K562 (cell line): ENCODE data around the gene PLPPR1. TPM values are rescaled to one million over a fixed set of nuclear protein-coding genes. Genes with fewer than 3 reads are reported as not detected.

Source experiments
- ATAC-seq: fragments of 200-7000 bp; cut with Tn5 transposase; 3 replicates; pipeline ENCODE4 v1.9.1; 2020; ENCODE audit warnings: moderate library complexity
- BruUV-seq: library from RNA; stranded (reverse); fragments of 400-500 nt; replicated peaks from 2 replicates; lab custom pipeline; 2021; lab: Mats Ljungman, UMichigan
- CTCF ChIA-PET: fragments of 300-600 bp; formaldehyde crosslinking; extraction: SDS; loops from one replicate; lab custom pipeline; 2021; ENCODE audit warnings: low intra/inter-chr PET ratio; lab: Yijun Ruan, JAX
- POLR2A ChIA-PET: fragments of 300-600, 350-650 bp; sonication (Branson Sonifier 250); formaldehyde crosslinking; extraction: SDS; loops from one replicate; lab custom pipeline; 2021; ENCODE audit warnings: antibody characterized with exemption, inconsistent platforms; lab: Yijun Ruan, JAX
- DNase-seq, 4 experiments: peaks; one replicate each; pipeline versions ENCODE4 v3.0.0 to v3.0.0-alpha.2; 2011 to 2018; ENCODE audit warnings: low spot score in 3 of 4, mixed read lengths in 3 of 4; ENCODE audit errors: extremely low read depth in 1 of 4
- FAIRE-seq: peaks from 2 replicates; lab custom pipeline; 2011; peaks lifted over from hg19 to GRCh38; lab: Jason Lieb, UNC
- H2AFZ ChIP-seq: 2 replicates; pipeline ENCODE4 v1.6.0; 2011; ENCODE audit warnings: low read depth, low read length, control low read depth, inconsistent platforms
- H3K27ac ChIP-seq: fragments of 200-600 bp; 3 replicates; pipeline ENCODE4 v1.8.0; 2011; ENCODE audit warnings: low read depth, mild to moderate bottlenecking, control low read depth, inconsistent platforms, low read length, moderate library complexity, mixed read lengths; ENCODE audit errors: extremely low read depth
- H3K27me3 ChIP-seq, 2 experiments: fragments of 300-600 bp in 1 of 2; 2 replicates in 1 of 2; 3 replicates in 1 of 2; pipeline versions ENCODE4 v1.6.0 to v1.8.0; 2011; ENCODE audit warnings: inconsistent platforms in 2 of 2, low read length in 2 of 2, mild to moderate bottlenecking in 1 of 2, mixed read lengths in 1 of 2, moderate library complexity in 1 of 2; ENCODE audit not compliant: control insufficient read depth in 2 of 2, insufficient read depth in 2 of 2
- H3K36me3 ChIP-seq: fragments of 300-600 bp; 3 replicates; pipeline ENCODE4 v1.8.0; 2011; ENCODE audit warnings: mild to moderate bottlenecking, low read length, inconsistent platforms; ENCODE audit not compliant: control insufficient read depth, insufficient read depth
- H3K4me1 ChIP-seq, 2 experiments: fragments of 200-600 bp in 1 of 2; replicated peaks in 1 of 2; 2 replicates in 1 of 2; 3 replicates in 1 of 2; pipeline versions ENCODE4 v1.5.1 to v1.8.0; 2011; ENCODE audit warnings: inconsistent platforms in 2 of 2, low read length in 2 of 2, mild to moderate bottlenecking in 1 of 2, mixed read lengths in 1 of 2, moderate library complexity in 1 of 2; ENCODE audit not compliant: control insufficient read depth in 2 of 2, insufficient read depth in 2 of 2
- H3K4me2 ChIP-seq: 2 replicates; pipeline ENCODE4 v1.6.1; 2011; ENCODE audit warnings: low read length, control low read depth, inconsistent platforms, mixed read lengths; ENCODE audit not compliant: insufficient read depth
- H3K4me3 ChIP-seq: fragments of 200-600 bp; sonication (generic), shearing (Covaris generic); 2 replicates; pipeline ENCODE4 v1.5.1; 2016; ENCODE audit warnings: control low read depth, inconsistent platforms
- H3K79me2 ChIP-seq: fragments of 200-600 bp; 3 replicates; pipeline ENCODE4 v1.8.0; 2011; ENCODE audit warnings: low read length, inconsistent platforms; ENCODE audit not compliant: control insufficient read depth, insufficient read depth
- H3K9ac ChIP-seq, 2 experiments: 2 replicates each; pipeline versions ENCODE4 v1.6.0 to v1.6.1; 2011; ENCODE audit warnings: low read depth in 2 of 2, low read length in 2 of 2, control low read depth in 1 of 2, inconsistent platforms in 1 of 2, mild to moderate bottlenecking in 1 of 2, mixed read lengths in 1 of 2; ENCODE audit not compliant: insufficient read depth in 1 of 2
- H3K9me1 ChIP-seq: one replicate; pipeline ENCODE4 v1.6.0; 2011; ENCODE audit warnings: inconsistent platforms, mild to moderate bottlenecking, low read length, moderate library complexity; ENCODE audit not compliant: control insufficient read depth, insufficient read depth
- H3K9me3 ChIP-seq: replicated peaks from 2 replicates; pipeline ENCODE4 v1.5.1; 2011; ENCODE audit warnings: low read depth, low read length, inconsistent platforms; ENCODE audit not compliant: control insufficient read depth, insufficient read depth
- H4K20me1 ChIP-seq: replicated peaks from 2 replicates; pipeline ENCODE4 v1.6.1; 2011; ENCODE audit warnings: low read length, inconsistent platforms, mixed read lengths; ENCODE audit not compliant: control insufficient read depth, insufficient read depth
- HOXB6 ChIP-seq: fragments of 250-450 bp; sonication (Bioruptor Pico); IDR thresholded peaks from 2 replicates; pipeline ENCODE4 v1.5.1; 2022; ENCODE audit warnings: mild to moderate bottlenecking, borderline replicate concordance
- MEIS2 ChIP-seq: fragments of 450-650 bp; IDR thresholded peaks from 2 replicates; pipeline ENCODE4 v1.6.1; 2014; ENCODE audit warnings: mild to moderate bottlenecking; ENCODE audit not compliant: partially characterized antibody
- MTA2 ChIP-seq: fragments of 450-650 bp; IDR thresholded peaks from 2 replicates; pipeline ENCODE4 v1.6.1; 2016; ENCODE audit warnings: low read depth
- POLR2AphosphoS5 ChIP-seq: IDR thresholded peaks from 2 replicates; pipeline ENCODE4 v1.6.1; 2011; ENCODE audit warnings: mild to moderate bottlenecking, low read depth, low read length, moderate library complexity; ENCODE audit not compliant: control insufficient read depth, insufficient read depth
- ZNF354B ChIP-seq: fragments of 250-450 bp; sonication (Bioruptor Pico); IDR thresholded peaks from 2 replicates; pipeline ENCODE4 v1.4.0; 2020
- ZSCAN32 ChIP-seq: fragments of 450-650 bp; formaldehyde crosslinking; IDR thresholded peaks from 2 replicates; pipeline ENCODE4 v1.4.0; 2020; ENCODE audit warnings: mild to moderate bottlenecking, moderate library complexity
- WGBS: fragments of 100-300 bp; shearing (Covaris generic); methylation state at CpG from one replicate; pipeline ENCODE4 v1.1.6; 2016; ENCODE audit warnings: low coverage, mixed read lengths; ENCODE audit not compliant: insufficient coverage; ENCODE audit errors: missing lambda C conversion rate; 5-methylcytosine and 5-hydroxymethylcytosine counted together
- in situ Hi-C: fragments of 300-500 bp; cut with MboI; formaldehyde crosslinking; loops from 4 replicates; pipeline ENCODE4 v1.15.0; 2018; ENCODE audit warnings: inconsistent platforms, mixed read lengths
- intact Hi-C: fragments of 100-400 bp; cut with micrococcal nuclease; formaldehyde crosslinking; loops from 2 replicates; pipeline ENCODE4 v1.14.2; 2022
- polyA plus RNA-seq, 8 experiments: library from polyadenylated mRNA; depleted of rRNA in 4 of 8; stranded (reverse) in 5 of 8; unstranded in 3 of 8; fragments of >200 nt; fragmentation: Nextera tagmentation in 2 of 8; fragmentation: Illumina TruSeq in 1 of 8; extraction: Ambion mirVana in 2 of 8; extraction: Trizol in 1 of 8; gene quantifications; 2 replicates each; pipeline versions ENCODE4 v1.2.1 to v1.2.3, GENCODE V29; 2011 to 2014; ENCODE audit warnings: inconsistent platforms in 1 of 8, missing spikeins in 1 of 8
- total RNA-seq, 7 experiments: library from RNA; depleted of rRNA in 6 of 7; stranded (reverse); fragments of >200 nt in 6 of 7; fragmentation: Illumina TruSeq in 2 of 7; extraction: Trizol in 2 of 7; gene quantifications; 2 replicates each; pipeline versions ENCODE4 v1.2.1 to v1.2.3, GENCODE V29; 2011 to 2021; ENCODE audit warnings: low replicate concordance in 1 of 7
- TF ChIP-seq, protein P1 (sequence below): sonication (generic); formaldehyde crosslinking; IDR thresholded peaks from 2 replicates; pipeline ENCODE4 v1.4.0; 2020; ENCODE audit warnings: mild to moderate bottlenecking, missing genetic modification reagents

The PLPPR1 gene
- total and polyA plus RNA-seq, 9 of the 15 experiments (the other 6 are each of a cell fraction or from before 2014, with no cell fraction given) = not detected

DNA sequence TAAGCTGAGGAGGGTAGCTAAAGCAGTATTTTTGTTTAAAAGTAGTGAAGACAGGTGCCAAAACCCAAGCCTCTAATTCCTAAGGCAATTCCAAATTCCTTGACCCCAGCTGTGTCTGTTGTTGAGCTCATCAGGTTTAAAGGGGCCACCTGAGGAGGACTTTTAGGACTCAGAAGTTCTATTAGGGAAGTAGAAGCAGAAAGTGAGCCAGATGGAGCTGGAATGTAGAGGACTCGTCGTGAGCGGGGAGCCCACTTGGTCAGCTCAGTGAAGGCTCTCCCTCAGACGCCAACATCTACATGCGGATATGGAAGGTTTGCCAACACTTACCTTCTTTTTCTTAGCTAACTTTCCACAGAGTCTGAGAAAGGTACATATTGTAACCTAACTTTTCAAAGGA, 102.8 kb downstream of the PLPPR1 start:
- no peak for DNase-seq
- TF ChIP-seq MEIS2 (no peak), POLR2AphosphoS5 (no peak), MTA2 (no peak), HOXB6 (CRISPR knock-in tag) (no peak), ZNF354B (CRISPR knock-in tag) (no peak), ZSCAN32 (no peak)
- TF ChIP-seq, protein P1, sequence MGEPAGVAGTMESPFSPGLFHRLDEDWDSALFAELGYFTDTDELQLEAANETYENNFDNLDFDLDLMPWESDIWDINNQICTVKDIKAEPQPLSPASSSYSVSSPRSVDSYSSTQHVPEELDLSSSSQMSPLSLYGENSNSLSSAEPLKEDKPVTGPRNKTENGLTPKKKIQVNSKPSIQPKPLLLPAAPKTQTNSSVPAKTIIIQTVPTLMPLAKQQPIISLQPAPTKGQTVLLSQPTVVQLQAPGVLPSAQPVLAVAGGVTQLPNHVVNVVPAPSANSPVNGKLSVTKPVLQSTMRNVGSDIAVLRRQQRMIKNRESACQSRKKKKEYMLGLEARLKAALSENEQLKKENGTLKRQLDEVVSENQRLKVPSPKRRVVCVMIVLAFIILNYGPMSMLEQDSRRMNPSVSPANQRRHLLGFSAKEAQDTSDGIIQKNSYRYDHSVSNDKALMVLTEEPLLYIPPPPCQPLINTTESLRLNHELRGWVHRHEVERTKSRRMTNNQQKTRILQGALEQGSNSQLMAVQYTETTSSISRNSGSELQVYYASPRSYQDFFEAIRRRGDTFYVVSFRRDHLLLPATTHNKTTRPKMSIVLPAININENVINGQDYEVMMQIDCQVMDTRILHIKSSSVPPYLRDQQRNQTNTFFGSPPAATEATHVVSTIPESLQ (CRISPR knock-in tag) = no peak
- BruUV-seq = no TSS peak
- Histone ChIP-seq H3K4me2 (no peak overlapping the region), H3K4me3 (no peak overlapping the region), H4K20me1 (no peaks in the 10 kb centered on the region), H3K4me1 (no peaks in the 10 kb centered on the region), H3K9me1 (no peaks in the 10 kb centered on the region), H3K27me3 (no peaks in the 10 kb centered on the region), H3K36me3 (no peaks in the 10 kb centered on the region), H3K27ac (no peak overlapping the region), H3K9me3 (no peaks in the 10 kb centered on the region), H2AFZ (no peak overlapping the region), H3K79me2 (no peaks in the 10 kb centered on the region), H3K9ac (no peak overlapping the region)
- intact Hi-C loops = no loop called here
- ChIA-PET CTCF (no interaction called here), POLR2A (no interaction called here)
- 2% methylated on average over 5 of the region's 5 CpGs for WGBS
- in situ Hi-C loops = no loop called here
- FAIRE-seq = no peak
- ATAC-seq = no peak
